Retinal pigment epithelial cell (primary cell): ENCODE data around the gene ARMC9.
A peak's percentile ranks its signal among the peaks of the same experiment; 100 is the strongest.

Experiments used
- DNase-seq: peaks from one replicate; pipeline ENCODE4 v3.0.0-alpha.2; 2010; ENCODE audit warnings: low read depth
- H3K4me3 ChIP-seq: 2 replicates; pipeline ENCODE4 v1.5.1; 2011; ENCODE audit warnings: mild to moderate bottlenecking, low read length, control low read depth, moderate library complexity
- CTCF ChIP-seq: conservative IDR thresholded peaks from 2 replicates; pipeline ENCODE4 v1.5.1; 2011; ENCODE audit warnings: low read depth, low read length, control low read depth, inconsistent platforms

Gene ARMC9

GRCh38 chr2:231197706-231198290 is 633 bp upstream of the ARMC9 start:
- TF ChIP-seq CTCF = no peak
- DNase-seq = no peak
- H3K4me3 ChIP-seq = peak overlapping the region; percentile 97

- DNase-seq = no peak
- H3K4me3 ChIP-seq = peak overlapping the region; percentile 97
- no peak for TF ChIP-seq CTCF
These were observed 788 bp downstream of the ARMC9 start for GRCh38 chr2:231199219-231199618.

- H3K4me3 ChIP-seq = no peak overlapping the region
- DNase-seq = peak; percentile 67
- TF ChIP-seq CTCF = no peak
These were observed 2.5 kb downstream of the ARMC9 start for GRCh38 chr2:231200805-231201474.

- no peak for DNase-seq
- H3K4me3 ChIP-seq = no peak overlapping the region
- no peak for TF ChIP-seq CTCF
These were observed 3.0 kb downstream of the ARMC9 start for GRCh38 chr2:231201475-231201814.

GRCh38 chr2:231203087-231203486 is 4.7 kb downstream of the ARMC9 start:
- H3K4me3 ChIP-seq = no peak overlapping the region
- no peak for DNase-seq
- no peak for TF ChIP-seq CTCF

GRCh38 chr2:231204146-231204545 is 5.7 kb downstream of the ARMC9 start:
- no peak for TF ChIP-seq CTCF
- no peak overlapping the region for H3K4me3 ChIP-seq
- DNase-seq = no peak

GRCh38 chr2:231204581-231204980 is 6.2 kb downstream of the ARMC9 start:
- no peak for TF ChIP-seq CTCF
- DNase-seq = no peak
- no peak overlapping the region for H3K4me3 ChIP-seq
